NCI-H1694 (cell line): ENCODE measurements around the gene PLCB1.

Source experiments
- DNase-seq: peaks from one replicate; lab custom pipeline; 2025; lab: John Stamatoyannopoulos, UW

The PLCB1 gene

DNA sequence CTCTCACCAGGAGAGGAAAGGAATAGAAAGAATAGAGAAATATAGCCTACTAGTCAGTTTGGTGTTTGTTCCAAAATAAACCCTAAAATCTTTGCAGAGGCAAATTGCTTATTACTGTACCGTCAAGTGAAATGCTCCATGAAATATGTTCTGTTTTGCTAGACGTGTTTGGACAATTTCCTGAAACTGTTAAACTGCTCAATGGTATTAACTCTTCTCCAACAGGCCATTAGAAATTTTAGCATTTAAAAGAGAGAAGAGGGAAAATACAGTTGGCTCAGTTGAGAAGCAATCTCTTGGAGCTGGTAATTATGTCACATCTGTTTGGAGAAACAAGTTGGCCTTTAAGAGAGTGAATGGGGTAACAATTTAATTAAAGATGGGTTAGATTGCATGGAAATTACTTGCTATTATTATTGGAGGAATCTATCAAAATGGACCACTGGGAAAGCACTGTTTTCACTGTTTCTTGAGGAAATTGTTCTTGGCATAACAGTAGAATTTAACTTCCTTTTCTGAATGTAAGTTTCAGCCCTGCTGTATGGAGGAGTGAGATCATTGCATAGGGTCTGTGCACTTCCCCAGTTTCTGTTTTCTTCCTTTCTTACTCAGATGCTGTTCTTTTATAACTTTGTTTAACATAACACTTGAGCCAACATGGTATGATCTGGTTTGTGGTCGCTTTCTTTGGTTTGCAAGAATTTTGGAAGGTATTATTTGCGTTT is 373.6 kb downstream of the PLCB1 start:
- no peak for DNase-seq

DNA sequence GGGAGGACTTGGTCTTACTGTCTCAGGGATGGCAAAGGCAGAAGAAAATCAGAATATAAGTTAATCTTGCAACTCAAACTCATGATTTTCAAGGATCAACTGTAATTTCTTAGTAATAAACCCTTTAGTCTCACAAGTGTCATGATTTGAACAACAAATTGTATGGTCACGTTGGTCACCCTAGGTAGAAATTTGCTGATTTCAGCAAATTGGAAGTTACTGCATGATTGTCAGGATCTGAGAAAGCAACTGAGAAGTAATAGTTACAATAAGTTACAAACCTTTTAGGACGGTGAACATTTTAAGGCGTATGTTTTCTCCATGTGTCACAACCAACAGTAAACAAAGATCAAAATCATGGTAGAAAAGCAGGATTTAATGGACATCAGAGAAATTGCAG is 375.2 kb downstream of the PLCB1 start:
- DNase-seq: no peak

DNA sequence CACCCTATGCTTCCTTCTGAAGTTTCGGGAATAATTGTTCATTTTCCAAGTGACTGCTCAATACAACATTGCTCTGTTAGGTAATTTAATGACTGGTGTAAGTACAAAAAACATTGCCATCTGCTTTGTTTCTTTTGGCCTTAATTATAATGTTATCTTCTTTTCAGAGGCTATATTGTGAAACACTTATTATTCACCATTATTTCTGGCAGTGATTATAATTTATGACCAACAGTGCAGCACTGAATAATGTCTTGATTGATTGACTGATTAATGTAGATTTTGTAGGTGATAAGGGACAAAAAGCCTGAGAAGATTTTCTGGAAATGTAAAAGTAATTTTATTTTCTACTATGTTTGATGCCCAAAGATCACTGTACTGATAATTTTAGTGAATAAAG is 377.7 kb downstream of the PLCB1 start:
- DNase-seq: peak; percentile 6

DNA sequence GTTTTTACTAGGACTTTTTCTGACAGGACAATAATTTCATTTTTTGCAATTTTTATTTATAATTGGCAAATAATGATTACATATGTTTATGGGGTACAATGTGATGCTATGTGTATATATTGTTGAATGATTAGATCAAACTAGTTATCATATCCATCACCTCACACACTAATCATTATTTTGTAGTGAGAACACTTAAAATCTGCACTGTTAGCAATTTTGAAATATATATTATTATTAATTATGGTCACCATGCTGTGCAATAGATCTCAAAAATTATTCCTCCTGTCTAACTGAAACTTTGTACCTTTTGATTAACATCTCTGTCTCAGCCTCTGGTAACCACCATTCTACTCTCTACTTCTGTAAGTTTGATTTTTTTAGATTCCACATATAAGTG is 378.7 kb downstream of the PLCB1 start:
- no peak for DNase-seq

DNA sequence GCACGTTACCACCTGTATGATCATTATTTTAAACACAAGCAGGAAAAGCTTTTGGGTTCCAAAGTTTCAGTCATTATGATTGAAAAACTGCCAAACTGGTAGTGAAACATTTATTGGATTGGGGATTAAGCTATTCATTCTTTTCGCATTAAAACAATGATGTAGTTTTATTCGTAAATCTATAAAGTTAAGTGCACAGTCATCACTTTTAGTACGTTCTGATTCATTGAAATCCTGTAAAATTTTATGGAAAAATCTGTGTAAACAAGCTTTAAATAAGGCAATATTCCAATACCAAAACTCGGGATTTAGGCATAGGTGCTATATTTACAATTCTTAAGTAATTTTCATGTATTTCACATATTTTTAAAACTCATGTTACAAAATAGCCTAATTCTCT is 379.9 kb downstream of the PLCB1 start:
- DNase-seq: no peak

DNA sequence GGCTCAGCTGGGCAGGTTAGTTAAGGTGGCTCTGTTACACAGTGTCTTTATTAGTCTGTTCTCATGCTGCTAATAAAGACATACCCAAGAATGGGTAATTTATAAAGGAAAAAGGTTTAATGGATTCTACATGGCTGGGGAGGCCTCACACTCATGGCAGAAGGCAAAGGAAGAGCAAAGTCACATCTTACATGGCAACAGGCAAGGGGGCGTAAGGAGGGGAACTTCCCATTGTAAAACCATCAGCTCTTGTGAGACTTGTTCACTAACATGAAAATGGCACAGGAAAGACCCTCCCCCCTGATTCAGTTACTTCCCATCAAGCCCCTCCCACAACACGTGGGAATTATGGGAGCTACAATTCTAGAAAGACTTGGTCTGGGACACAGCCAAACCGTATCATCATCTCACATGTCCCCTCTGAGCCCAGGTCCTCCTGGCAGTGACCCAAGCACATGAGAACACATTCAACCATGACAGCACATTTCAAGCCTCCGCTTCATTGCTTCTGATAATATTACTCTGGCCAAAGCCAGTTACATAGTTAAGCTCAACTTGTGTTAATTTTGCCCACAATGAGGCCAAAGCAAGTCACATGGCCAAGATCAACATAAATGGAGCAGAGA is 383.9 kb downstream of the PLCB1 start:
- no peak for DNase-seq

DNA sequence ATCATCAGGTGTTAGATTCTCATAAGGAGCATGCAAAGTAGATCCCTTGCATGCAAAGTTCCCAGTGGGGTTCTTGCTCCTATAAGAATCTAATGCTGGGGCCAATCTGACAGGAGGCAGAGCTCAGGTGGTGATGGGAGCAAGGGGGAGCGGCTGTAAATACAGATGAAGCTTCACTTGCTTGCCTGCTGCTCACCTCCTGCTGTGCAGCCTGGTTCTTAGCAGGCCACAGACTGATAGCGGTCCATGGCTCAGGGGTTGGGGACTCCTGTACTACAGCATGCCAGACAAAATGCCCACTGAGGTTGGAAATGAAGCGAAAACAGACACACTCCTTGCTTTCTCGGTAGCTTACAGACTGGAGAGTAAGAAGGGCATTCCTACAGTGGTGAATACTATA is 386.8 kb downstream of the PLCB1 start:
- DNase-seq: no peak

DNA sequence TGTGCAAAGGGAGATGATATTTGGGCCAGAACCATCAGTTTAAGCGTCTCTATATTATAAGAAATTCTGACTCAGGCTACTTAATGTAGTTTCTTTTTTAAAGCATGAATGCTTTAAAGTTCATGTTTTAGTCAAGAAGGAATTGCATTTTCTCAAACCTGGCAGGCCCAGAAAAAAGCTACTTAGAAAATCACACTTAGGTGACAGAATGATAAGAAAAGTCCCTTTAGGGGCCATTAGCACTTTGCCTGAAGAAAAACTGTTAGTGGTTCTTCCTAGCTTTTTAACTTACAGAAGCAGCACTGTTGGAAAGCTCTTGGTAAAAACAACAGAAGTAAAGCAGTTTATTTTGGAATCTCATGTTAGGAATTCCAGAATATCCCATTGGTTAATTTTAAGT is 387.8 kb downstream of the PLCB1 start:
- DNase-seq: no peak

DNA sequence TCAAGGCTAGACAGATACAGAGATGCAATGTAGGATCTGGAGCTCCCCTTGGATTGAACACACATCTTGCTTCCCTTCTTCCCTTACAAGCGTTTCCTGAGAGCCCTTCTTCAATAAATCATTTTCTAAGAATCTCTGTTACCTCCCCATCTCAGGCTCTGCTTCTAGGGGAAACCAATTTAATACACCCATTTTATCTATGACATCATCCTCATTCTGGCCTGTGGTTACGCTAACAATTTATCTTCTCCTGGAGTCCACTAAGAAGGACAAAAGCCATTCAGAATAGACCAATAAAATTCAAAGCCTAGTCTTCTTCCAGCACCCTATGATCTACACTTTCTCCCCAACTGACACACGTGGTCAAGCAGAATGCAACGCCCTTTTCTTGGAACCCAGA is 390.1 kb downstream of the PLCB1 start:
- DNase-seq: no peak

DNA sequence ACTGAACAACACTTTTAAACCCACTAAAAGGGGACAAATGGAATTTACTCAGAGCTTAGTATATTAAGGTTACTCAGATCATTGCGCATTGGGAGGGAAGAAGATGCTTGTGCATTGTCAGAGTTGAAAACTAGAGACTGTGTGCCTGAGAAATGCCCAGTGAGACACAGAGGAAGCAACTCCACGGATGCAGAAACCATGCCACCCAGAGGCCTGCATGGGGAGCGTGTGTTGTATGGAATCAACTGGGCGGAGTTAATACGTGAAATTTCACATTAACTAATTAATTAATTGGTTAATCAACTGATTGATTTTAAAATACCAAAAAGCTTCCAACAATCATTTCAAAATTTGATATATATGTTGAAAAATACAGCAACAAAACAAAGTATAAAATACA is 391.6 kb downstream of the PLCB1 start:
- DNase-seq: no peak

DNA sequence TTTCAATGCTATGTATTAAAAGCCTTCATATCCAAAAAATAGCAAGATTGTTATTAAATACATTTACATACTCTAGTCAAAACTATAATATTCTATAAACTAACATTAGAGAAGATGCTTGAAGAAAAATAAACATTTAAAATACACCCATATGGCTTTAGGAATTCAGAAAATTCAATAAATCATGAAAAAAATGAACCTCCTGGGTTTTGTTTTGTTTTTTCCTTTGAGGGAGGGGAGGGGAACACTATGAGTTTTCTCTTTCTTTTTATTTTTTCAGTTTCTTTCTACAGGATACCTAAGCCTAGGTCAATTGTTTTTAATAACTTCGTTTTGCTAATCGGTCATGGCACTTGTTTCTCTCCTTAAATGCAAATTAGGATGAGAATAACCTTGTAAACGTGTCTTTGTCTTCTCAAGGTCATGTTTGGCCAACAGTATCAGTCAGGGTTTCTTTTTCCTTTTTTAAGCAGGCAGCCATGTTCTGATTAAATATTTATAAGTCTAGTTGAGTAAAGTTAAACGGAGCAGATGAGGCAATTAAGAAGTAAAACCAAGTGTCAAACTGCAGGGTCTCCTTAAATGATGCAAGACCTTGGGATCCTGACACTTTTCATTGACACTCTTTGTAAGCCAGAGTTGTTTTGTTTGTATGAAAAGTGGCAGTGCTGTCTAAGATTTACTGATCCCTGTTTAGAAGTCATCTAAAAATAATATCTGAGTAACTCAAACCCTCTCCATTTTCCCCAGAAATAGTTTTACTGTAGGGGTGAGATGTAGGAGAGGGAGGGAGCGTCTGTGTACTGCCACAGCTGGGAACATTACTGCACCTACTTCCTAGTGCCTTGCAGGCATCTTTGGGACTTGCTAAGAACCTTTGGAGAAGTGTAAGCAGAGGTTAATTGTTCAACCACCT is 392.3 kb downstream of the PLCB1 start:
- no peak for DNase-seq

DNA sequence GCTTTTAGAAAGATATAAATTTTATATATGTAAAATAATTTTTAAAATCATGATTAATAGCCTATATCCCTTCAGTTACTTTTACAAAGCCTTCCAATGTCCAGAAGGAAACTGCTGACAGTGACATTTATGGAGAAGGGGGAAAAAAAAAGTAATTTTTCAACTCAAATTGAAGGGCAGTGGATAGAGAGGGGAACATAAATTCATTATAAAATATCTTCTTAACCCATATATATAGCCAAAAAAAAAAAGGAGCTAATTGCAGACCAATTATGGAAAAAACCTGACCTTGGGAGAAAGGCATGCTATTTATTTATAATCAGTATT is 392.9 kb downstream of the PLCB1 start:
- DNase-seq: no peak

DNA sequence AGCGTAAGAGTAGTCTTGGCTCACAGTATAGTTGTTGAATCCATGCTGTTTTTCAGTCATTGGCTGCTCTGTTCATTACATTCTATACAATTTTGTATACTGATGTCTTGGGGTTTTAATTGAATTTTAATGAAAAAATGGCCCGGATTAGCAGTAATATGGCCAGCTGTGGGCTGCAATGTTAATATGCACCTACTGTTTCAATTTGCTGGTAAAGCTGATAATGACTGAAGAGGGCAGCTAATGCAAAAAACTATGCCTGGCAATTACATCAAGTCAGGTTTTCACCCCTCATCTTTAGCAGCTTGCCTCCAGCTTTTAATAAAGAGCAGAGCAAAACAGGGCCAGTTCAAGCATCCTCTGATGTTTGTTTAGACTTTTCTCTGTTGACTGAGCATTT is 394.5 kb downstream of the PLCB1 start:
- DNase-seq: no peak

DNA sequence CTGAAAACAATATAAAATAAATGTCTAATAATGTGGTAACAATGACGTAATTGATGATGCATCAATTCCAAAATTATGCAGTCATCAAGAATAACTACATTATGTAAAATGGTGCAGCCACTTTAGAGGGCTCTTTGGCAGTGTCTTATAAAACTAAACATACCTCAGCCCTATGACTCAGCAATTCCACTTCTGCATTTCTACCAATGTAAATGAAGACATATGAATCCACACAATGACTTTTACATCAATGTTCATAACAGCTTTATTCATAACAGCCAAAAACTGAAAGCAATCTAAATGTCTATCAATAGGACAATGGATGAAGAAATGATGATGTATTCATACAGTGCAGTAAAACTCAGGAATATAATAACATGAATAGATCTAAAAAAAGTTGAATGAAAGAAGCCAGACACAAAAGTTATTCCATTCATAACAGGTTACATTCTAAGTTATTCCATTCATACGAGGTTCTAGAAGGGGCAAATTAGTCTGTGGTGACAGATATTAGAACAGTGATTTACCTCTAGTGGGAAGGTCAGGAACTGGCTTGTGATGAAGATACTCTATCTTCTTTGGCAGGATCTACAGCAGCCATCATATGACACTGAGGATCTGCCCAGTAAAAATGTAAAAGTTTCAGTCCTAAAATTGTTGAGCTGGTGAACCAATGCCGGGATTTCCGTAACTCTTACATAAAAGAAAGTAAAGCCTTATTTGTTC is 396.1 kb downstream of the PLCB1 start:
- no peak for DNase-seq

DNA sequence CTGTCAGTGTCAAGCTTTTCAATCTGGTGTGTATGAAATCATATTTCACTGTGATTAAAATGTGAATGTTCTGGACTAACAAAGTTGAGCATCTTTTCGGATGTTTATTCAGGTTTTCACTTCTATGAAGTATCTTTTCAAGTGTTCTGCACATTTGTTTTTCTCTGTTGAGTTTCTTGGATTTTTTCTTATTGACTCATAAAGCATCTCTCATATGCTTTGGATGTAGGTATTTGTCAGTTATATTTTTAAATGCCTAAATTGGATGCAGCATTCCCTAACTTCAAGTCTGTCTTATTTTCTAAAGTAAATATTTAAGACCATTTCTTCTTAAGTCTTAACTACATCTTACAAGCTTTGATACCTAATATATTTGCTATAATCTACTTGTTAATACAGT is 398.0 kb downstream of the PLCB1 start:
- no peak for DNase-seq

DNA sequence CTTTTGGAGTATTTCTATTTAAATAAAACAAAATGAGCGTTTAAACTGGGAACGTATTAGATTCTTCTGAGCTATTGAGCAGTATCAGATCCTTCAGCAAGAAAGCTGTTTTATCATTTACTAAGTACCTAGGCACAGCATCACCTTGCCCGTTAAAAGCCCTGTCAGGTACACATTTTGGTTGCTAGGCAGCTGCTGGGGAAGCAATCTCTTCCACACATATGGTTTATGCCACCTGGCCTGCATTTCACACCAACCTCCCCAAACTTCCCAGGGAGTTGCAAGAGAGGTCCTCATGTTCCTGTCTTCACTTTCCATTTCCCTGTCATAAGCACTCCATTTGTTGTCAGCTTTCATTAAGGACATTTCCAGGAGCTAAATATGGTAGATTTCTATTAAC is 400.1 kb downstream of the PLCB1 start:
- no peak for DNase-seq

DNA sequence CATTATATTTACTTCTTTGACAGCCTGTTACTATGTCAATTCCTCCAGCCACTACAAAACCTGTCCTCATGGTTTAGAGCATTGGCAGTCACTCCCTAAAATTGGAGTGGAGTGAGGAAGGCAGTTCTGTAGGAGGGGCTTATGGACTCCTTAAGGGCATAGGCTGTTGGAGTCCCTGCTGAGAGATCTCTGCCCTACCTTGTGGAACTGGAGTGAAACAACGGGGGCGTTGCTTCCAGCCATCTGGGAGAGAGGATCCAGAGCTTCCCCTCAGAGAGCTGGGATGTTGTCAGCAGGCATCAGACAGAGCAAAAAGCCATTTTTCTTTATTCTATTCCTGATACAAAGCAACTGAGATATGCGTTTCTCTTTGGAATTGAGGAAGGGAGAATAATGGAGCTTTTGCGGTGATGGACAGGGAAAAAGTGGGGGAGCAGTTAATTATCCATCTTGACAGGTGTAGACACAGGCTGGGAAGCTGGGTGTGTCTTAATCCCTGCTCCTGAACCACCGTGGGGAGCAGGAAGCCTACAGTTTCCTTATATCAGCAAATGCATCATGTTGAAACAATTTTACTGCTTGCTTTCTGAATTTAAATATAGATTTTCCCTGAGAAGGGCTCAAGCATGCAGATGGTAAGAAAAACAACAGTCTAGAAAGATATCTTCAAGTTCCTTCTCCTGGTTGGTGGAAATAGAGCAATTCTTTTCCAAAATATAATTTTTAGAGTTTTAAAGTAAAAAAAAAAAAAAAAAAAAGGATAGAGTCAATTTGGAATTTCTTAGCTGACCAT is 402.5 kb downstream of the PLCB1 start:
- DNase-seq: no peak

DNA sequence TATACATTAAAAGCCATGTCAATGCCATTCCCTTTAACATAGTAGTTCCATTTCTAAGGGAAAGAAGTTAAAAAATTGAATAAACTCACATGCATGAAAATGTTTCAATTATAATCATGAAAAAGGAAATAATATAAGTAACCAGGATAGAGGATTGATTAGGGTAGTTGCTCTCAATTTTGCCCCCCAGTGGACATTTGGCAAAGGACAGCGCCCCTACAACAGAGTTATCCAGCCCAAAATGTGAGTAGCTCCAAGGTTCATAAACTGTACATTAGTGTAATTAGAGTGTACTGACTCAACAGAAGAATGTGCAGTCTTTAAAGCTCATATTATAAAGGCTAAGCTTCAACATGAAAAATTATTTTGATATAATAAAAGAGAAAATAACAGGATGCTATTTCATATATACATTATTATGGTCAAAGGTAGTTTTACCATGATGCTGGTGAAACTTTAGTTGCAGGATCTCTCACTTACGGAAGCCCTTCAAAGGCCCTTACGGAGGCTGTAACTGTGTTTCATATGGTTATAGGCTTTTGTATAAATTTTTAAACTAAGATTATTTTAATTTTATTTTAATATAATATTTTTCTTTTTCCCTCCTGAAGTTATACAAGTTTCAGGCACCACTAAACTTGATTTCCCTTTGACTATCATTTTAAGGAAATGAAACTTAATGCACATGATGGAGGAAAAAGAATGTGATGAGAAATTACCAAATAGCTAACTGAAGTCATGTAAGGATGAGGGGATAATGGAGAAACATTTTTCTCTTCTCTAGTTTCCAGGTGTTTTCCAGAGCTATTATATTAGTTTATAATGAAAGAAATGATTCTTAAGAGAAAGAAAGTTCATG is 403.6 kb downstream of the PLCB1 start:
- no peak for DNase-seq

DNA sequence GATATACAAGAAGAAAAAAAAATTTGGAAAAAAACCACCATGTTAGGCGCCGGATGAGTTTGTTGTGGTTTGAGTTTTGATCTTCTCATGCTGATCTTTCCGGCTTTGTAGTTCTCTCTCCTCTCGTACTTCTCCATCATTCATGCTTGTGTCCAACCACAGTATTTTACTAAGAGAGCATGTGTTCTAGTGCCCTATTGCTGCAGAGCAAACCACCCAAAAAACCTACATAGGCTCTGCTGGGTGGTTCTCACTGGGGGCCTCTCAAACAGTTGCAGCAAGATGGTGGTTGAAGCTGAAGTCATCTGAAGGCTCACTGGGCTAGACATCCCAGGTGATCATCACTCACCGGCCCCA is 404.2 kb downstream of the PLCB1 start:
- no peak for DNase-seq

DNA sequence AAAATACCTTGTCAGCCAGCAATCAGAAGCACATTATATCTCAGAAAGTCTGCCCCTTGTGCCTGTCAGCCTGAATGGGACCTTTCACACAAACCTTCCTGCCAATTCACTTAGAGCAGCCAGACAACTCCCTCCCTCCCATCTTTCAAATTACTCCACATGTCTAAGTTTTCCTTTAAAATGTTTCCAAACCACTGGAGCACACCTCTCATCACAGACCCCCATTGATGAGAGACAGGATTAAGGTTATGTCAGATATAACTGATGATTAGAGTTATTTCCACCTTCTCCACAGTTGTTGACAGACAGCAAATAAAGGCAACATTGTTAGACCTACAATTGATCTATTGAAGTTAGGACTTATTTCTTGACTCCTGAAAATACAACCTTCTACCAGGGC is 408.4 kb downstream of the PLCB1 start:
- no peak for DNase-seq

DNA sequence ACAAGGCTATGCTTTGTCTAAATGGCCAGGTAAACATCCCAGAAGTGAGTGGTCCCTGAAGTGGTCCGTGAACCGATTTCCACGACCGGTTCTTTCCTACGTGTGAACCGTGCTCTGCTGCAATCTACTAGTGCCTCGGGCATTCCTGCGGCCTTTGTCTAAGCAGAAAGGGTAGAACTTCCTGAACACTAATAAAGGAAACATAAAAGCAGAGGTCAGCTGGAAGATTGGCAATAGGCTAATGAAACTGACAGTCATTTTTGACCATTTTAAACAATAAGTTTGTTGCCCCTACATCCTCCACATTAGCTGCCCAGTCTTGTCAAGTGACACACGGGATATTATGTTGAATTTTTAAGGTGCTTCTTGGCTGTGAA is 410.0 kb downstream of the PLCB1 start:
- no peak for DNase-seq
